MM.1S (cell line): ENCODE results near the gene ACBD6.

Experiments used
- EZH2phosphoT487 ChIP-seq: fragments of 300-600 bp; sonication (generic); IDR thresholded peaks from 2 replicates; pipeline ENCODE4 v1.6.1; 2018; ENCODE audit warnings: antibody characterized with exemption, low read length
- TF ChIP-seq, protein P1 (sequence below): fragments of 300-600 bp; sonication (generic); IDR thresholded peaks from 2 replicates; pipeline ENCODE4 v1.5.1; 2016; ENCODE audit warnings: antibody characterized with exemption, low read length, mixed read lengths

DNA sequence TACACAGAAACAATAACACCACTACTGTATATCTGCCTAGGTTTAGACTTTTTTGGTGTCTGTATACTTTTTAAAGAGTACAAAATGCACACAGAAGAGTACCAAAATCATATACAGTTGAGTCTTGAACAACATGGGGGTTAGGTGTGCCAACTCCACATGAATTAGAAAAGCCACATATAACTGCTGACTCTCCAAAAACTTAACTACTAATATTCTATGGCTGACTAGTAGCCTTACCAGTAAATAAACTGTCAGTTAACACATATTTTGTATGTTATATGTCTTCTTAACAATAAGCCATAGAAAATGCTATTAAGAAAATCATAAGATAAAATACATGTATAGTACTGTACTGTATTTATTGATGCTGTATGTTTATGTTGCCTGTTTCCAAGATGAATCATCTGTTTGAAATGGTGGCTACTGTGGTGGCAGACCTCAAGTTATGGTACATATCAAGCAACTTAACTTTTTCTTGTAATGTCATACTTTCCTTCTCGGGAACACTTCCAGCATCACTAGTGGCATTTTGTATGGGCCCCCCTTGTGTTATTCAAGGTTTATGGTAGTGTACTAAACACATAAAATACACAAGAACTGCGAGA is 201.1 kb downstream of the ACBD6 start:
- TF ChIP-seq, protein P1, sequence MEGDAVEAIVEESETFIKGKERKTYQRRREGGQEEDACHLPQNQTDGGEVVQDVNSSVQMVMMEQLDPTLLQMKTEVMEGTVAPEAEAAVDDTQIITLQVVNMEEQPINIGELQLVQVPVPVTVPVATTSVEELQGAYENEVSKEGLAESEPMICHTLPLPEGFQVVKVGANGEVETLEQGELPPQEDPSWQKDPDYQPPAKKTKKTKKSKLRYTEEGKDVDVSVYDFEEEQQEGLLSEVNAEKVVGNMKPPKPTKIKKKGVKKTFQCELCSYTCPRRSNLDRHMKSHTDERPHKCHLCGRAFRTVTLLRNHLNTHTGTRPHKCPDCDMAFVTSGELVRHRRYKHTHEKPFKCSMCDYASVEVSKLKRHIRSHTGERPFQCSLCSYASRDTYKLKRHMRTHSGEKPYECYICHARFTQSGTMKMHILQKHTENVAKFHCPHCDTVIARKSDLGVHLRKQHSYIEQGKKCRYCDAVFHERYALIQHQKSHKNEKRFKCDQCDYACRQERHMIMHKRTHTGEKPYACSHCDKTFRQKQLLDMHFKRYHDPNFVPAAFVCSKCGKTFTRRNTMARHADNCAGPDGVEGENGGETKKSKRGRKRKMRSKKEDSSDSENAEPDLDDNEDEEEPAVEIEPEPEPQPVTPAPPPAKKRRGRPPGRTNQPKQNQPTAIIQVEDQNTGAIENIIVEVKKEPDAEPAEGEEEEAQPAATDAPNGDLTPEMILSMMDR, result no peak
- no peak for TF ChIP-seq EZH2phosphoT487
